MM.1S (cell line): ENCODE results near the gene TCF25.

ENCODE experiments used
- DNase-seq: peaks from one replicate; pipeline ENCODE4 v3.0.0-alpha.2; 2015
- H2AFZ ChIP-seq: fragments of 300-600 bp; sonication (generic); 2 replicates; pipeline ENCODE4 v1.6.0; 2016; ENCODE audit warnings: antibody characterized with exemption, low read length
- H3F3A ChIP-seq: fragments of 300-600 bp; sonication (generic); 2 replicates; pipeline ENCODE4 v1.6.1; 2016; ENCODE audit warnings: mild to moderate bottlenecking, antibody characterized with exemption, low read length, moderate library complexity, mixed read lengths; ENCODE audit not compliant: insufficient read depth
- H3K27ac ChIP-seq: fragments of 300-600 bp; sonication (generic); 2 replicates; pipeline ENCODE4 v1.5.1; 2016; ENCODE audit warnings: mild to moderate bottlenecking, low read length
- H3K27me3 ChIP-seq: fragments of 300-600 bp; sonication (generic); replicated peaks from 2 replicates; pipeline ENCODE4 v1.6.0; 2016; ENCODE audit warnings: low read length; ENCODE audit not compliant: insufficient read depth
- H3K36me3 ChIP-seq: fragments of 300-600 bp; sonication (generic); replicated peaks from 2 replicates; pipeline ENCODE4 v1.6.1; 2016; ENCODE audit warnings: mild to moderate bottlenecking, low read length, mixed read lengths; ENCODE audit not compliant: insufficient read depth
- H3K4me1 ChIP-seq: fragments of 300-600 bp; sonication (generic); 2 replicates; pipeline ENCODE4 v1.6.1; 2016; ENCODE audit warnings: low read length, mixed read lengths
- H3K4me2 ChIP-seq: fragments of 300-600 bp; sonication (generic); 2 replicates; pipeline ENCODE4 v1.6.0; 2016; ENCODE audit warnings: low read depth, low read length
- H3K4me3 ChIP-seq: fragments of 300-600 bp; sonication (generic); 2 replicates; pipeline ENCODE4 v1.5.1; 2016; ENCODE audit warnings: low read length, mixed read lengths
- H3K79me2 ChIP-seq: fragments of 300-600 bp; sonication (generic); 2 replicates; pipeline ENCODE4 v1.6.1; 2016; ENCODE audit warnings: mixed run types, low read length, mixed read lengths
- H3K9ac ChIP-seq: fragments of 300-600 bp; sonication (generic); 2 replicates; pipeline ENCODE4 v1.6.1; 2016; ENCODE audit warnings: low read length, mixed read lengths
- H3K9me2 ChIP-seq: fragments of 300-600 bp; sonication (generic); replicated peaks from 2 replicates; pipeline ENCODE4 v1.6.1; 2016; ENCODE audit warnings: mild to moderate bottlenecking, low read length, mixed read lengths; ENCODE audit not compliant: insufficient read depth
- H3K9me3 ChIP-seq: fragments of 300-600 bp; sonication (generic); replicated peaks from 2 replicates; pipeline ENCODE4 v1.6.1; 2016; ENCODE audit warnings: mild to moderate bottlenecking, low read length, mixed read lengths; ENCODE audit not compliant: insufficient read depth
- H4K20me1 ChIP-seq: fragments of 300-600 bp; sonication (generic); 2 replicates; pipeline ENCODE4 v1.6.1; 2016; ENCODE audit warnings: mild to moderate bottlenecking, low read length, moderate library complexity, mixed read lengths; ENCODE audit not compliant: insufficient read depth
- EZH2 ChIP-seq: fragments of 300-600 bp; sonication (generic); optimal IDR thresholded peaks from 2 replicates; pipeline ENCODE3; 2017; ENCODE audit warnings: low read depth, mild to moderate bottlenecking, antibody characterized with exemption, low read length, mixed read lengths
- EZH2phosphoT487 ChIP-seq: fragments of 300-600 bp; sonication (generic); IDR thresholded peaks from 2 replicates; pipeline ENCODE4 v1.6.1; 2018; ENCODE audit warnings: antibody characterized with exemption, low read length
- TF ChIP-seq, protein P1 (sequence below): fragments of 300-600 bp; sonication (generic); IDR thresholded peaks from 2 replicates; pipeline ENCODE4 v1.5.1; 2016; ENCODE audit warnings: antibody characterized with exemption, low read length, mixed read lengths

TCF25 gene

GRCh38 chr16:89837014-89837546 is 36.3 kb upstream of the TCF25 start:
- Histone ChIP-seq H3K9me3 (no peaks in the 10 kb centered on the region), H3K4me3 (no peak overlapping the region), H3K27me3 (no peaks in the 10 kb centered on the region), H3K4me2 (no peak overlapping the region), H3K79me2 (no peaks in the 10 kb centered on the region), H4K20me1 (no peaks in the 10 kb centered on the region), H3K36me3 (no peaks in the 10 kb centered on the region), H2AFZ (no peak overlapping the region), H3K4me1 (no peaks in the 10 kb centered on the region), H3F3A (no peaks in the 10 kb centered on the region), H3K9me2 (no peaks in the 10 kb centered on the region), H3K9ac (no peak overlapping the region), H3K27ac (no peak overlapping the region)
- DNase-seq: no peak
- TF ChIP-seq EZH2phosphoT487 (no peak), EZH2 (no peak)
- TF ChIP-seq, protein P1, sequence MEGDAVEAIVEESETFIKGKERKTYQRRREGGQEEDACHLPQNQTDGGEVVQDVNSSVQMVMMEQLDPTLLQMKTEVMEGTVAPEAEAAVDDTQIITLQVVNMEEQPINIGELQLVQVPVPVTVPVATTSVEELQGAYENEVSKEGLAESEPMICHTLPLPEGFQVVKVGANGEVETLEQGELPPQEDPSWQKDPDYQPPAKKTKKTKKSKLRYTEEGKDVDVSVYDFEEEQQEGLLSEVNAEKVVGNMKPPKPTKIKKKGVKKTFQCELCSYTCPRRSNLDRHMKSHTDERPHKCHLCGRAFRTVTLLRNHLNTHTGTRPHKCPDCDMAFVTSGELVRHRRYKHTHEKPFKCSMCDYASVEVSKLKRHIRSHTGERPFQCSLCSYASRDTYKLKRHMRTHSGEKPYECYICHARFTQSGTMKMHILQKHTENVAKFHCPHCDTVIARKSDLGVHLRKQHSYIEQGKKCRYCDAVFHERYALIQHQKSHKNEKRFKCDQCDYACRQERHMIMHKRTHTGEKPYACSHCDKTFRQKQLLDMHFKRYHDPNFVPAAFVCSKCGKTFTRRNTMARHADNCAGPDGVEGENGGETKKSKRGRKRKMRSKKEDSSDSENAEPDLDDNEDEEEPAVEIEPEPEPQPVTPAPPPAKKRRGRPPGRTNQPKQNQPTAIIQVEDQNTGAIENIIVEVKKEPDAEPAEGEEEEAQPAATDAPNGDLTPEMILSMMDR: no peak

DNA sequence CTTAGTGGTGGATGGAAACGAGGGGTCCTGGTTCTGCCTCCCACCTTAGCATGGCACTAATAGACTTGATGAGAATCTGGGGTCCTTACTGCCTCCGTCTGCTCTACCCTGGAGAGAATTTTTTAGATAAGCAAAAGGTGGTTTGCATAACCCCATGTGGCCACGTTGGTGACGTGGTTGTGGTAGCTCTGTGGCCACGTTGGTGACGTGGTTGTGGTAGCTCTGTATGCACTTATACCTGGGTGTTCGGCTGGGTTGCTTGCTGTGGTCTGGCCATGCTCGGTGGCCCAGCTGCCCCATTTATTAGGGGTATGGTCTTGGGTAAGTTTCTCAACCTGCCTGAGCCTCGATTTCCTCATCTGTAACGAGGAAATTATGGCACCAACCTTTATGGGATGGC is 32.1 kb upstream of the TCF25 start:
- Histone ChIP-seq H3K9ac (no peak overlapping the region), H3K79me2 (no peaks in the 10 kb centered on the region), H3K4me2 (no peak overlapping the region), H3K4me1 (no peaks in the 10 kb centered on the region), H3K27ac (no peak overlapping the region), H2AFZ (no peak overlapping the region), H3K4me3 (no peak overlapping the region), H3K27me3 (no peaks in the 10 kb centered on the region), H3K9me3 (no peaks in the 10 kb centered on the region), H4K20me1 (no peaks in the 10 kb centered on the region), H3K9me2 (no peaks in the 10 kb centered on the region), H3F3A (no peaks in the 10 kb centered on the region), H3K36me3 (no peaks in the 10 kb centered on the region)
- TF ChIP-seq, protein P1: no peak
- TF ChIP-seq EZH2phosphoT487 (no peak), EZH2 (no peak)
- no peak for DNase-seq

DNA sequence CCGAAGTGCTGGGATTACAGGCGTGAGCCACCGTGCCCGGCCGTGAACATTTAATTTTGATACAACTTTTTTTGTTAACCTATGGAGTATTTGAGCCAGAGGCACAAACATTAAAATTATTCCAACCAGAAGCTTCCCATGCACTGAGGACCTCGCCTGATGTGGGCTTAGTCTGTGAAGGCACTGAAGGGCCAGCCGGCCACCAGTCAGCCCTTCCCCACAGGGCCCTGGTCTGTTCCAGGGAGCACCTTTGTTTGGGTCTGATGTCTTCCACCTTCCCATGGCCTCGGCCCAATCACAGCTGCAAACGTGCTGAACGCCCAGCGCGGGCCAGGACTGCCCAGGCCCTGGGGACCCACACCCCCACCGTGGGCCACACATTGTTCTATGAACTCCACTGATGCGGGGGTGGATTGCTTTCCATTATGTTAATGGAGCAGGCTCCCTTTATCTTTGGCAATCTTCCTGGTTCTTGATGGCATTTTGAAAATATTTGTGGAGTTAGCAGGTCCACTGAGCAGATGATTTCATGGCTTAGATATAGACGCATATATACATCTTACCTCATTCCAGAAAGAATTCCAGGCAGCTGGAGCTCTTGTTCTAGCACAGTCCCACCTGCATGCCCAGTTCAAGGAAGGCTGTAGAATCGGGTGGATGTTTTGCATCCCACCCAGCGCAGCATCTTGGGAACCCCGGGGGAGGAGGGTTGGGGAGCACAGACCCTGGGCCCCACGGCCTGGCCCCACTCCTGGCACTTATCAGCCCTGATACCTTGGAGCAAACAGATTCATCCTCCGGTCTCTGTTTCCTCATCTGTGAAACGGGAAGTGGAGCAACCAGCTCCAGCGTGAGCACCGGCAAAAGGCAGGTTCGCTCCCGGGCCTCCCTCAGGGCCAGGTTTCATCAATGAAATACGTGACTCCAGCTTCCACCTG is 30.7 kb upstream of the TCF25 start:
- Histone ChIP-seq H3F3A (no peaks in the 10 kb centered on the region), H3K4me2 (no peak overlapping the region), H3K27ac (no peak overlapping the region), H3K9me3 (no peaks in the 10 kb centered on the region), H3K9ac (no peak overlapping the region), H3K4me3 (no peak overlapping the region), H4K20me1 (no peaks in the 10 kb centered on the region), H2AFZ (no peak overlapping the region), H3K9me2 (no peaks in the 10 kb centered on the region), H3K27me3 (no peaks in the 10 kb centered on the region), H3K79me2 (no peaks in the 10 kb centered on the region), H3K4me1 (no peaks in the 10 kb centered on the region), H3K36me3 (no peaks in the 10 kb centered on the region)
- no peak for DNase-seq
- TF ChIP-seq, protein P1: no peak
- TF ChIP-seq EZH2phosphoT487: no peak
